ENCODE data around the gene UBAP1. TPM values are rescaled to one million over a fixed set of nuclear protein-coding genes. Genes with fewer than 3 reads are reported as not detected.

UBAP1 gene
- total RNA-seq, 4 donors from 2014 or later = 36.7 to 46.1 (median 38.3) TPM

- H3K27ac ChIP-seq = peak overlapping the region in 1 of 4 donors; percentile 25
Observed at GRCh38 chr9:34197756-34198711, 19.2 kb downstream of the UBAP1 start.

GRCh38 chr9:34200092-34200491 lies 21.2 kb downstream of the UBAP1 start:
- peaks cover 0 to 44% (median 0%) of the 10 kb centered on the region in 3 donors for H3K36me3 ChIP-seq
- 79 to 87% methylated on average over 2 of the region's 2 CpGs for WGBS, 2 donors
- peaks cover 0 to 67% (median 17%) of the 10 kb centered on the region in 4 donors for H3K4me1 ChIP-seq
- no peak for DNase-seq (ENCODE audit: low spot score in 2 of 2)
- peaks cover 0 to 14% (median 0%) of the 10 kb centered on the region in 4 donors for H3K9me3 ChIP-seq
- H3K4me3 ChIP-seq = no peak overlapping the region
- no peak for TF ChIP-seq EP300 (IDR thresholded peaks at IDR 0.05)
- no peak for TF ChIP-seq POLR2A (IDR thresholded peaks at IDR 0.05)
- no peak for TF ChIP-seq CTCF (IDR thresholded peaks at IDR 0.05)
- no peak overlapping the region for H3K27ac ChIP-seq
- H3K27me3 ChIP-seq = no peaks in the 10 kb centered on the region

More at GRCh38 chr9:34197756-34198711, 19.2 kb downstream of the UBAP1 start:
- Histone ChIP-seq H3K4me1 (peaks cover 0 to 56% (median 7%) of the 10 kb centered on the region in 4 donors), H3K4me3 (no peak overlapping the region), H3K9me3 (peaks cover 0 to 14% (median 0%) of the 10 kb centered on the region in 4 donors), H3K36me3 (peaks cover 0 to 51% (median 0%) of the 10 kb centered on the region in 3 donors), H3K27me3 (no peaks in the 10 kb centered on the region)
- 73 to 74% methylated on average over 5 to 6 of the region's 6 CpGs for WGBS, 2 donors
- no peak for TF ChIP-seq EP300 (IDR thresholded peaks at IDR 0.05)
- no peak for TF ChIP-seq POLR2A (IDR thresholded peaks at IDR 0.05)
- no peak for TF ChIP-seq CTCF (IDR thresholded peaks at IDR 0.05)
- DNase-seq (ENCODE audit: low spot score in 2 of 2) = no peak

GRCh38 chr9:34203275-34203991 lies 24.6 kb downstream of the UBAP1 start:
- TF ChIP-seq EP300 (IDR thresholded peaks at IDR 0.05) = no peak
- TF ChIP-seq POLR2A (IDR thresholded peaks at IDR 0.05) = no peak
- H3K4me1 ChIP-seq = peaks cover 0 to 61% (median 19%) of the 10 kb centered on the region in 4 donors
- WGBS, 2 donors = 24 to 34% methylated on average over 4 of the region's 4 CpGs
- H3K27ac ChIP-seq = peak overlapping the region in 3 of 4 donors; percentile 15 to 78 (median 70)
- no peaks in the 10 kb centered on the region for H3K27me3 ChIP-seq
- no peaks in the 10 kb centered on the region for H3K9me3 ChIP-seq
- H3K4me3 ChIP-seq = no peak overlapping the region
- H3K36me3 ChIP-seq = peaks cover 0 to 19% (median 0%) of the 10 kb centered on the region in 3 donors
- no peak for DNase-seq (ENCODE audit: low spot score in 2 of 2)

GRCh38 chr9:34203992-34204635 lies 25.3 kb downstream of the UBAP1 start:
- TF ChIP-seq POLR2A (IDR thresholded peaks at IDR 0.05) (no peak), EP300 (IDR thresholded peaks at IDR 0.05) (no peak)
- Histone ChIP-seq H3K4me3 (no peak overlapping the region), H3K27me3 (no peaks in the 10 kb centered on the region), H3K36me3 (peaks cover 0 to 12% (median 0%) of the 10 kb centered on the region in 3 donors), H3K27ac (peak overlapping the region in 3 of 4 donors; percentile 15 to 78 (median 70)), H3K4me1 (peaks cover 0 to 55% (median 19%) of the 10 kb centered on the region in 4 donors), H3K9me3 (no peaks in the 10 kb centered on the region)
- DNase-seq (ENCODE audit: low spot score in 2 of 2) = no peak
- WGBS, 2 donors = 22 to 29% methylated on average over 6 of the region's 6 CpGs

GRCh38 chr9:34205102-34205501 lies 26.3 kb downstream of the UBAP1 start:
- no peaks in the 10 kb centered on the region for H3K27me3 ChIP-seq
- peaks cover 0 to 47% (median 17%) of the 10 kb centered on the region in 4 donors for H3K4me1 ChIP-seq
- TF ChIP-seq POLR2A (IDR thresholded peaks at IDR 0.05) = no peak
- no peak for TF ChIP-seq CTCF (IDR thresholded peaks at IDR 0.05)
- TF ChIP-seq EP300 (IDR thresholded peaks at IDR 0.05) = no peak

More at GRCh38 chr9:34205102-34205501, 26.3 kb downstream of the UBAP1 start:
- Histone ChIP-seq H3K4me3 (no peak overlapping the region), H3K9me3 (no peaks in the 10 kb centered on the region), H3K36me3 (peaks cover 0 to 12% (median 0%) of the 10 kb centered on the region in 3 donors), H3K27ac (peak overlapping the region in 2 of 4 donors; percentile 70 to 78)
- no peak for DNase-seq (ENCODE audit: low spot score in 2 of 2)
